ENCODE measurements around the gene VEZT.

- no peak for TF ChIP-seq YY1 (IDR thresholded peaks at IDR 0.05)
- TF ChIP-seq CTCF (IDR thresholded peaks at IDR 0.05; ENCODE audit: low read depth, low read length, missing input control), result no peak
These were observed 62.2 kb downstream of the VEZT start for GRCh38 chr12:95279856-95280255.

Data from liver (tissue), 2 donors.